NCI-H446 (cell line): Measurements from ENCODE around the gene MLXIPL.
A peak's percentile ranks its signal among the peaks of the same experiment; 100 is the strongest.
"Not testable (repeated sequence)": the region's sequence is repeated elsewhere in the genome, so short reads cannot be mapped to it uniquely, and the experiment has no call there.

Experiments
- DNase-seq, 2 experiments: peaks; one replicate each; lab custom pipeline; 2025; lab: John Stamatoyannopoulos, UW

Gene MLXIPL

GRCh38 chr7:73612598-73613269 lies 11.6 kb downstream of the MLXIPL start:
- no peak for DNase-seq

DNA sequence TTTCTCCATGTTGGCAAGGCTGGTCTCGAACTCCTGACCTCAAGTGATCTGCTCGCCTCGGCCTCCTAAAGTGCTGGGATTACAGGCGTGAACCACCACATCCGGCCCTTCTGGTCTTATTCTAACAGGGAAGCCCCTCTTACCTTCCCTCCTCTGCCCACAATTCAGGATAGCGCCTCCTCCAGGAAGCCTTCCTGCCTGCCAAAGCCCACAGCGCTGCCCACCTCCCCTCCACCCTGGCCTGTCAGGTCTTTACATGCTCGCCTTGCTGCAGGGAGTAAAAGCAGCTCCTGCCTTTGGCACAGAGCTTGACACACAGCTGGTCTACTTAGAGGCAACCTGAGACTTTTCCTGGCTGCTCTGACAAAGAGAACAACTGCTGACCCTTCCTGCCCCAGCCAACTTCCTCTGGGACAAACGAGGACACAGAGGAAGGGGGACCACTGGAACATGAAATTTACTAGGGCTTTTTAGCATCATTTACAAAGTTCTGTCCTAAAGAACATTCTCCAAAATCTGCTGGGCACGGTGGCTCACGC lies 13.2 kb downstream of the MLXIPL start:
- DNase-seq, result no peak

DNA sequence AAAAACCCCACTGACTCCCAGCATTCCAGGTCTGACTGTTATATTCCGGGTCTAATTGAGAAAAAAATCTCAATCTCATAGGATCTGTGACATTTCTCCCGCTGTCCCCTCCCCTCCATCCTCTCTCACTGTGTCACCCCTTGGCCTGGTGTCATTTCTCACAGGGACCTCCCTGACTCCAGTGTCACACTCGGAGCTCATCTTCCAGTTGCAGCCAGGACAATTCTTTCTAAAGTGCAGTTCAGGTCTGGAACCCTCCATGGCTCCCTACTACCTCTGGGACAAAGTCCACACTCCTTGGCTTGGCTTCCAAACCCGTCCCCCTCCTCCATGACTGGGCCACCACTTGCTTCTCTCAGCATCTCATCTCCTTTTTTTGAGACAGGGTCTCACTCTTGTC lies 14.2 kb downstream of the MLXIPL start:
- no peak for DNase-seq

- not testable (repeated sequence) for DNase-seq
Observed at GRCh38 chr7:73607692-73607983, 16.7 kb downstream of the MLXIPL start.

DNA sequence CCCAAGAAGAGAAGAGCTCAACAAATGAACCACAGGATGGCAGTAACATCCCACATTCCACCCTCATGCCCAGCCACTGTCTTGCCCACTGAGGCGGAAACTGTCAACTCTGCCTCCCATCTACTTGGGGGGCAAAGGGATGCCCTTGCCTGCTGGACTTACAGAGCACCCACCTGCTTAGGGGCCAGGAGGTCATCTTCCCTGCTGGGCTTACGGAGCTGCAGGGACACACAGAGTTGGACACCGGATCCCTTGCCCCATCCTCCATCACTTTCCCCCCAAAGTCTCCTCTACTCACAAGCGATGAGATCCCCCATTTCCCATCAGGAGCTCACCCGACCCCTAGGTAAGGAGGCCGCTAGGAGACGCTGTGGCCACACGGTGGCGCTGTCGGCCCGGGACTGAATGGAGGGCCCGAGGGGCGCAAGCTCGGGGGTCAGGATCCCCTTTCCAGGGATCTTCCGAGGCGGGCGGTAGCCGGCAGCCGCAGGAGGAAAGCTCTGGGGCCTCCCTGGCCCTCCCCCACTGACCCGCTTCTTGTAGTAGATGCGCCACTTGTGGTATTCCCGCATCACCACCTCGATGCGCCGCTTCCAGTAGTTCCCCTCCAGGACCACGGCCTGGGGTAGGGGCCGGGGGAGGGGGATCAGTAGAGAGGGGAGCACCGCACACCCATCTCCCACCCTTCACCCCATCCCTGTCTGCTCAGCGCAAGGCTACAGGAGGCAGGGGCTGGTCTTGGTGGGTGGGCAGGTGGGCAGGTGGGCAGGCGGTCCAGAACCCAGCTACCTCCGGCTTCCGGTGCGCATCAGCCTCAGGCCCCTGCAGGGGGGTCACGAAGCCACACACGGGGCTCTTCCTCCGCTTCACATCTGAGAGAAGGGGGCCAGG lies 17.3 kb downstream of the MLXIPL start:
- DNase-seq, result peak in 1 of 2 experiments; percentile 36

GRCh38 chr7:73605601-73606220 lies 18.6 kb downstream of the MLXIPL start:
- no peak for DNase-seq

DNA sequence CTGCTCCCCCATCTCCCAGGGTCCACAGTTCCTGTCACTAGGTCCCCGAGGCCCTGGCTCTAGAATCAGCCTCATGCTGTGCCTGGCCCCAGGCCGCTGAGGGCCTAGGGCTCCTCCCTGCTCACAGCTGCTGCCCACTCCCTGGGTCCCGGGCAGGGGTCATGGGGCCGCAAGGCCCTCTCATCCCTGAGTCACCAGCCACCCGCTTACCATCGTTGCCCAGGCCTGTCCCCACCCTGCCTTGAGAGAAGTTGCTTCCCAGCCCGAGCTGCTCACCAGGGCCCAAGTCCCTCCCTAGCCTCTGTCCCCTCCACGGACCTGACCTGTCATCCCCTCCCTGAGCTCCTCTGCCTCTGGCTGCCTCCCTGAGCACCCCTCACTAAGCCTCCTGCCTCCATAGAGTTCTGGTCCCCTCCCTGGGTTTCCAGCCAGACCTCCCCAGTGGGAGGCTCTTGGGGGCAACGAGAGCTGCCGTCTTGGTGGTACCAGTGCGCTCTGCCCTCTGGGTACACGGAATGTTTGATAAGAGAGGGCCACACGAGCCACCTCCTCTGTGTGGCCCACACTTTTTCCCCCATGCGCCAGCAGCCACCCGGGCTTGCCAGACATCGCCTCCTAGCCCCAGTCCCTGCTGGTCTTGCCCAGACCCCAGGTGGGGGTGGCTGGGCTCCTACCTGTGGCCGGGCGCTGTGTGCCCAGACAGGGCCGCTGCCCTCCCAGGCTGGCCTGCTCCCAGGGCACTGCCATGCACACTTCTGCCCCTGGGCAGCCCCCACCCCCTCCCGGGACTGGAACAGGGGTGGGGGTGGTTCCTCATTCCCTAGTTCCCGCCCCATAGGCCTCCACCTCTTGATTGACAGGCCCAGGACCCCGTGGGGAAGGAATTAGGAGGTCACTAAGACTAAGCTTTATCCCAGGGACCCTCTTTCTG lies 21.3 kb downstream of the MLXIPL start:
- DNase-seq, result no peak

- no peak for DNase-seq
Observed at GRCh38 chr7:73599916-73600315, 24.4 kb downstream of the MLXIPL start.

GRCh38 chr7:73599151-73599882 lies 25.0 kb downstream of the MLXIPL start:
- no peak for DNase-seq

- DNase-seq, result no peak
Observed at GRCh38 chr7:73597978-73598782, 26.1 kb downstream of the MLXIPL start.

- no peak for DNase-seq
Observed at GRCh38 chr7:73596191-73597065, 27.9 kb downstream of the MLXIPL start.

DNA sequence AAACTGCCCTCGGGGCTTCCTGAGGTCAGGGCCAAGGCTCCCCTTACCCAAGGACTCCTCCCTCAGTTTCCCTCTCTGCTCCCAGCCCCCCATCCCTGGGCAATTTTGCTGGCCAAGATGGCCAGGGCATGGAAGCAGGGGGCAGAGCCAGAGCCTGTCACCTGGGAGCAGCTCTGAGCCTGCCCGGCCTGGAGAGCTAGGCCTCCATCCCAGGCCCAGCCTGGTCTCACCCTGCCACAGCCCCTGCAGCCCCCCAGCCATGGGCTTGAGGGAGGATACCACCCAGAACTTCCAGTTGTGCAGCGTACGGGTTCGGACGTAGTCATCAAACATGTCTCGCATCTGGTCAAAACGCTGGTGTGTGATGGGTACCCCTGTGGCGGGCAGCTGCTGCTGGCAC lies 29.0 kb downstream of the MLXIPL start:
- no peak for DNase-seq

DNA sequence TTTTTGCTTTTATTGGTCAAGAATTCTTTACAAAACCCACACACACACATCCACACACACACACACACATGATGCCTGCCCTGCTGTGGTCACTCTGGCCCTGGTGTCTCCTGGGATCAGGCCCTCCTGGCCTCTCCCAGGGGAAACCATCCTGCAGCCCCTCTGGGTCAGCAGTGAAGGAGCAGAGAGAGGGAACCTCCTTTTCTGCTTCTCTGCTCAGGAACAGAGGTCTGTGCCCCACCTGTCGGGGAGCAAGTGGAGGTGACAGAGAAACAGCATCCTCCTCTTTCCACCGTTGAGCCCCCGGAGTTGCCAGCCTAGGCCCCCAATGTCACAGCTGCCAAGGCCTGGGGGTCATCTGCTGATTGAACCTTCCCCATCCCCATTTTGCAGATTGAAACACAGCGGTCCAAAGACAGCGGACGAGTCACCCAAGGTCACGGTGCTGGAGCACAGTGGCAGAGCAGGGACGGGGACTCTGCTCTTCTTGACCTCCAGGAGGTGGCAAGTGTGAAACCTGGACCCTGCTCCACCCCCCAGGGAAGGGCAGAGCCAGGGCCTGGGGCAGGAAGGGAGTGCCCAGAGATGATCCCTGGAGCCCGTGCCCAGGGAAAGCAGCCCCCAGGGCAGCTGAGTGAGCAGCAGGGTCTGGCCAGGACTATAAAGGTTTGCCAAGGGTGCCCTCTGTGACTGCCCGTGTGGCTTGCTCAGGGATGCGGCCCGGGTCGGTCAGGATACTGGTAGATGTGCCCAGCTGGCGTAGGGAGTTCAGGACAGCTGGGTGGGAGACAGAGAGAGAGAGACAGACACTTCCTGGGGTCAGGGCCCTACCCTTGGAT lies 30.9 kb downstream of the MLXIPL start:
- no peak for DNase-seq

GRCh38 chr7:73586911-73587310 lies 37.4 kb downstream of the MLXIPL start:
- DNase-seq, result no peak

DNA sequence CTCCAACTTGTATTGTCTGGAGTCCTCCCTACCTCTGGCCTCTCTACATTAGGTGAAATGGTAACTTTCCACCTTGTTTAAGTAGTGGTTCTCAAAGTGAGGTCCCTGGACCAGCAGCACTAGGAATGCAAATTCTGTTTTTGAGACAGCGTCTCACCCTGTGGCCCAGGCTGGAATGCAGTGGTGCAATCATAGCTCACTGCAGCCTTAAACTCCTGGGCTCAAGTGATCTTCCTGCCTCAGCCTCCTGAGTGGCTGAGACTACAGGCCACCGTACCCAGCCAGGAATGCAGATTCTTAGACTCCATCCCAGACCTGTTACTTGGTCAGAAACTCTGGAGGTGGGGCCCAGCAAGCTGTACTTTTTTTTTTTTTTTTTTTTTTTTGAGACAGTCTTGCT lies 39.1 kb downstream of the MLXIPL start:
- no peak for DNase-seq

GRCh38 chr7:73582664-73583202 lies 41.6 kb downstream of the MLXIPL start:
- no peak for DNase-seq

- DNase-seq, result not testable (repeated sequence)
Observed at GRCh38 chr7:73581006-73581405, 43.3 kb downstream of the MLXIPL start.
